H1 (cell line): ENCODE data around the gene PRKN. TPM values are rescaled to one million over a fixed set of nuclear protein-coding genes. Genes with fewer than 3 reads are reported as not detected.

Source experiments
- CTCF ChIP-seq, 3 experiments: IDR thresholded peaks; 1 replicate in 2 of 3; 2 replicates in 1 of 3; pipeline versions ENCODE4 v1.5.1 to v1.6.1; 2011; ENCODE audit warnings: low read length in 3 of 3, mild to moderate bottlenecking in 3 of 3, inconsistent platforms in 2 of 3, low read depth in 1 of 3, moderate library complexity in 1 of 3; ENCODE audit not compliant: insufficient read depth in 1 of 3; ENCODE audit errors: control extremely low read depth in 1 of 3
- polyA plus RNA-seq, 7 experiments: library from polyadenylated mRNA; depleted of rRNA in 3 of 7; stranded (reverse) in 5 of 7; unstranded in 2 of 7; fragments of >200 nt in 5 of 7; fragments of 200-250 nt in 2 of 7; gene quantifications; 1 replicate in 5 of 7; 2 replicates in 1 of 7; 4 replicates in 1 of 7; pipeline versions ENCODE4 v1.2.1 to v1.2.3, GENCODE V29; 2011 to 2013; ENCODE audit warnings: missing spikeins in 2 of 7, mixed read lengths in 2 of 7
- total RNA-seq: library from RNA; stranded (reverse); fragmentation: NEBNext Ultra II Directional; extraction: Animal tissue kit (Norgen Biotek cat#: 25700); gene quantifications from 2 replicates; pipeline ENCODE4 v1.2.1, GENCODE V29; 2021

Gene PRKN
- total and polyA plus RNA-seq, 2 of the 8 experiments (the other 6 are each of a cell fraction or from before 2014, with no cell fraction given), result 0.13 to 0.29 TPM

GRCh38 chr6:161882196-161882765, 845.3 kb downstream of the PRKN start (continued):
- TF ChIP-seq CTCF (IDR thresholded peaks at IDR 0.05; ENCODE audit: control extremely low read depth in 1 of 3, insufficient read depth in 1 of 3, low read depth in 1 of 3, low read length in 3 of 3), result no peak
